Naive thymus-derived CD4-positive, alpha-beta T cell (primary cell): Measurements from ENCODE around the gene KRTAP10-11. TPM values are rescaled to one million over a fixed set of nuclear protein-coding genes. Genes with fewer than 3 reads are reported as not detected.

ENCODE experiments used
- ATAC-seq: fragments of 150-1000 bp; cut with Tn5 transposase; 2 replicates; pipeline ENCODE4 v1.10.0; 2021; ENCODE audit warnings: mild to moderate bottlenecking, moderate library complexity
- CTCF ChIA-PET: fragments of 350-600 bp; sonication (Branson Sonifier 250); formaldehyde crosslinking; loops from one replicate; lab custom pipeline; 2021; ENCODE audit warnings: antibody characterized with exemption; lab: Charles Lee
- POLR2A ChIA-PET: fragments of 350-600 bp; sonication (Branson Sonifier 250); formaldehyde crosslinking; loops from one replicate; lab custom pipeline; 2021; ENCODE audit warnings: antibody characterized with exemption, inconsistent platforms; lab: Charles Lee
- DNase-seq, 9 donors: peaks; one replicate each; pipeline versions ENCODE4 v3.0.0 to v3.0.0-alpha.2; 2020 to 2022; ENCODE audit warnings: mixed read lengths in 1 of 9
- H3K27ac ChIP-seq: one replicate; pipeline ENCODE4 v1.7.0; 2013; ENCODE audit warnings: mild to moderate bottlenecking, low read depth, low read length, moderate library complexity
- H3K27me3 ChIP-seq, 2 donors: one replicate each; pipeline ENCODE4 v1.7.0; 2013; ENCODE audit warnings: low read length in 2 of 2, mild to moderate bottlenecking in 2 of 2, moderate library complexity in 2 of 2; ENCODE audit not compliant: control insufficient read depth in 2 of 2, insufficient read depth in 2 of 2
- H3K36me3 ChIP-seq, 3 experiments: 1 replicate in 2 of 3; 2 replicates in 1 of 3; pipeline ENCODE4 v1.7.0; 2013; ENCODE audit warnings: low read length in 3 of 3, mild to moderate bottlenecking in 3 of 3, moderate library complexity in 1 of 3; ENCODE audit not compliant: insufficient read depth in 3 of 3, control insufficient read depth in 2 of 3
- H3K4me1 ChIP-seq, 2 donors: one replicate each; pipeline ENCODE4 v1.7.0; 2013; ENCODE audit warnings: low read length in 2 of 2, mild to moderate bottlenecking in 2 of 2, moderate library complexity in 1 of 2; ENCODE audit not compliant: control insufficient read depth in 2 of 2, insufficient read depth in 2 of 2
- H3K4me3 ChIP-seq: 2 replicates; pipeline ENCODE4 v1.7.0; 2013; ENCODE audit warnings: mild to moderate bottlenecking, low read length
- H3K9me3 ChIP-seq, 3 experiments: 1 replicate in 2 of 3; 2 replicates in 1 of 3; pipeline ENCODE4 v1.7.0; 2013; ENCODE audit warnings: low read length in 3 of 3; ENCODE audit not compliant: control insufficient read depth in 2 of 3
- H3K27ac Mint-ChIP-seq, 9 donors: one replicate each; pipeline ENCODE4 v1.8.0; 2020 to 2022; ENCODE audit warnings: mixed read lengths in 9 of 9, mild to moderate bottlenecking in 8 of 9, moderate library complexity in 5 of 9, inconsistent platforms in 2 of 9
- H3K27me3 Mint-ChIP-seq, 5 donors: one replicate each; pipeline ENCODE4 v1.8.0; 2021 to 2022; ENCODE audit warnings: mixed read lengths in 5 of 5, mild to moderate bottlenecking in 1 of 5
- H3K36me3 Mint-ChIP-seq, 5 donors: one replicate each; pipeline ENCODE4 v1.8.0; 2020 to 2022; ENCODE audit warnings: mixed read lengths in 5 of 5, mild to moderate bottlenecking in 3 of 5, inconsistent platforms in 1 of 5
- H3K4me1 Mint-ChIP-seq, 7 donors: one replicate each; pipeline ENCODE4 v1.8.0; 2020 to 2022; ENCODE audit warnings: mixed read lengths in 7 of 7, mild to moderate bottlenecking in 3 of 7, inconsistent platforms in 1 of 7
- H3K4me3 Mint-ChIP-seq, 10 donors: one replicate each; pipeline ENCODE4 v1.8.0; 2020 to 2022; ENCODE audit warnings: mild to moderate bottlenecking in 10 of 10, mixed read lengths in 10 of 10, moderate library complexity in 6 of 10, inconsistent platforms in 2 of 10
- H3K9me3 Mint-ChIP-seq, 11 donors: one replicate each; pipeline ENCODE4 v1.8.0; 2020 to 2022; ENCODE audit warnings: mixed read lengths in 11 of 11, mild to moderate bottlenecking in 4 of 11, inconsistent platforms in 1 of 11, moderate library complexity in 1 of 11
- intact Hi-C, 2 donors: fragments of 100-400 bp; cut with micrococcal nuclease; formaldehyde crosslinking; loops; one replicate each; pipeline ENCODE4 v1.15.1; 2023
- polyA plus RNA-seq, 2 donors: library from polyadenylated mRNA; unstranded; fragments of 300-500 nt; fragmentation: Illumina TruSeq; gene quantifications; one replicate each; pipeline ENCODE4 v1.2.3, GENCODE V29; 2021
- total RNA-seq, 6 experiments: library from RNA in 5 of 6; stranded (reverse) in 5 of 6; gene quantifications; 1 replicate in 5 of 6; 2 replicates in 1 of 6; pipeline ENCODE4 v1.2.3 and lab custom pipeline; 2021 to 2026

Gene KRTAP10-11
- total and polyA plus RNA-seq, 7 experiments from 2014 or later, result not detected

DNA sequence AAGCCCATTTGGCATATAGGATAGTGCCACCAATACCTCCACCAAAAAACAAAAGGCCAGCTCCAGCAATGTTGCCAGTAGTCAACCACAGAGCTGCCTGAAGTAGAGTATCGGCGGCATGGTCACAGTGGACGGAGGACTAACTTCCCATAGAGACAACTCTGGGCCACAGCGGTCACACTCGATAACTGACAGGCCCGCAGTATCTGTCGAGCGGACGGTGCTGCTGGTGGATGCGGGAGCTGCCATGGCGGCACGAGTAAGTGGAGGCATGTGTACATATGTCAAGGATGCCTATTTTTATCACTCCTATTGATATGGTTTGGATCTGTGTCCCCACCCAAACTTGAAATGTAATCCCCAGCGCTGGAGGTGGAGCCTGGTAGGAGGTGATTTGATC, 31.7 kb downstream of the KRTAP10-11 start:
- no peak overlapping the region for H3K4me3 Mint-ChIP-seq
- H3K27me3 ChIP-seq, result no peaks in the 10 kb centered on the region
- peaks cover 0 to 47% (median 0%) of the 10 kb centered on the region in 5 donors for H3K27me3 Mint-ChIP-seq
- DNase-seq (no peak), ATAC-seq (no peak)
- POLR2A ChIA-PET, result no interaction called here
- intact Hi-C loops, result loop anchor here in 1 of 2 donors (5.0 kb wide), 1 partner anchor 386 kb away; no protein-coding TSS in a partner anchor
- peaks cover 0 to under 1% (median 0%) of the 10 kb centered on the region in 3 experiments for H3K9me3 ChIP-seq
- peaks cover 0 to 21% (median 9%) of the 10 kb centered on the region in 5 donors for H3K36me3 Mint-ChIP-seq
- H3K4me1 ChIP-seq, result no peaks in the 10 kb centered on the region
- CTCF ChIA-PET, result no interaction called here
- no peak overlapping the region for H3K27ac Mint-ChIP-seq
- H3K4me3 ChIP-seq, result no peak overlapping the region
- H3K36me3 ChIP-seq, result no peaks in the 10 kb centered on the region
- H3K9me3 Mint-ChIP-seq, result peaks cover under 1 to 43% (median 16%) of the 10 kb centered on the region in 11 donors
- peaks cover 0 to 3% (median 0%) of the 10 kb centered on the region in 7 donors for H3K4me1 Mint-ChIP-seq
- H3K27ac ChIP-seq, result no peak overlapping the region

DNA sequence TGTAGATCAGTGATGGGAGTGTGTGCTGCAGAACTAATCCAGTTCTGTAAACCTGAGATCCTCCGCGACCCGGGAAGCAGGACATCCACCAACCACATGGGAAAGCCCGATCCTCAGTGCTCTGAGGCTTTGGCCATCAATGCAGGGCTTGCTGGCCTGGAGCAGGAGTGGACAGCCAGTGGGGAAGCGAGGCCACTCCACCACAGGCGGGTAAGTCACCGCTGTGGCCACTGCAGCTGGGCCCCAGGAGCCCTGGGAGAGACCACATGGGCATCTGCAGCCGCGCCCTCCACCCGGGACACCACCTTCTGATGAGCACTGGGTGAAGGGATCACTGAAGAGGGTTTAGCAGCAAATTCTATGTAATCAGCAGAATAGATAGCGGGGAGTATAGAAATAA, 34.9 kb downstream of the KRTAP10-11 start:
- Mint-ChIP-seq H3K36me3 (peaks cover 0 to 5% (median 0%) of the 10 kb centered on the region in 5 donors), H3K9me3 (peaks cover 0 to 10% (median 0%) of the 10 kb centered on the region in 11 donors), H3K27me3 (peaks cover 4 to 39% (median 5%) of the 10 kb centered on the region in 5 donors), H3K4me1 (peaks cover 0 to 6% (median 0%) of the 10 kb centered on the region in 7 donors), H3K4me3 (no peak overlapping the region), H3K27ac (peak overlapping the region in 2 of 9 donors; percentile 10 to 51)
- H3K4me3 ChIP-seq, result no peak overlapping the region
- H3K36me3 ChIP-seq, result no peaks in the 10 kb centered on the region
- ChIA-PET POLR2A (no interaction called here), CTCF (no interaction called here)
- H3K4me1 ChIP-seq, result no peaks in the 10 kb centered on the region
- no peak overlapping the region for H3K27ac ChIP-seq
- no peaks in the 10 kb centered on the region for H3K9me3 ChIP-seq
- no peak for ATAC-seq
- no peak for DNase-seq
- intact Hi-C loops, result no loop called here
- no peaks in the 10 kb centered on the region for H3K27me3 ChIP-seq

DNA sequence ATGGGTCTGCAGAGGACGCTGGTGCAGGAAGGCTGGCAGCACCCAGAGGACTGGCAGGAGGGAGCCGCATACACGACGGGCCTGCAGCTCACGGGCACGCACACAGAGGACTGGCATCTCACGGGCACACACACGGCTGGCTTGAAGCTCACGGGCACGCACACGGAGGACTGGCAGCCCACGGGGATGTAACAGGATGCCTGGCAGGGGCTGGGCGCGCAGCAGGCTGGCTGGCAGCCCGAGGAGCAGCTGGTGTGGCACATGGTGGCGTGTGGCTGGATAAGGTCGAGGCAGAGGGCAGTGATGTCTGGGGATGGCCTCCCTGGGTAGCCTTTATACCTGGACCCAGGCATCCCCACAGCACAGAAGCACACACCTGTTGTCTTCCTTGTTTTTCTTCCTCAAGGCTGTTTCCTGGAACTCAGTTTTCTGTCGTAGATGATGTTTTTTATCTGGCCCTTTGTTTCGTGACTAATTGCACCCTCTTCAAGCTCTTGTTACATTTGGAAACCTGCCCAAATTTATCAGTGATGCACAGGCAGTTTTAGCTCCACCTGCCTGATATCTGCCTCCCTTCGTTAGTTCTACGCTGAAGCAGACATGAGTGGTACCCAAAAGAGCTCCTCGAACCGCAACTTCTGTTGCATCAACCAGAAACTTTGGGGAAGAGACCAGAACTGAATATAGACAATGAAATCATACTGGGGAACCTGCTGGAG, 35.8 kb downstream of the KRTAP10-11 start, which contains the start of gene KRTAP12-1:
KRTAP12-1 (minus strand) TSS at position 303 of the 719 bp plus-strand sequence; CDS start at position 263, 40 bp downstream.
- POLR2A ChIA-PET, result interaction anchor here (1.2 kb wide), 1 partner anchor 20 kb away, joined by 3 read pairs; no protein-coding TSS in a partner anchor
- Histone ChIP-seq H3K4me1 (no peaks in the 10 kb centered on the region), H3K36me3 (no peaks in the 10 kb centered on the region), H3K9me3 (no peaks in the 10 kb centered on the region), H3K27ac (no peak within 1 kb of the TSS), H3K4me3 (no peak within 1 kb of the TSS), H3K27me3 (no peaks in the 10 kb centered on the region)
- peaks cover 0 to 6% (median 0%) of the 10 kb centered on the region in 11 donors for H3K9me3 Mint-ChIP-seq
- peaks cover 0 to 10% (median 4%) of the 10 kb centered on the region in 7 donors for H3K4me1 Mint-ChIP-seq
- H3K27me3 Mint-ChIP-seq, result peaks cover 4 to 38% (median 8%) of the 10 kb centered on the region in 5 donors
- intact Hi-C loops, result no loop called here
- H3K4me3 Mint-ChIP-seq, result no peak within 1 kb of the TSS
- CTCF ChIA-PET, result no interaction called here
- H3K27ac Mint-ChIP-seq, result peak within 1 kb of the TSS in 2 of 9 donors; percentile 10 to 51
- ATAC-seq (no peak), DNase-seq (no peak)
- no peaks in the 10 kb centered on the region for H3K36me3 Mint-ChIP-seq

DNA sequence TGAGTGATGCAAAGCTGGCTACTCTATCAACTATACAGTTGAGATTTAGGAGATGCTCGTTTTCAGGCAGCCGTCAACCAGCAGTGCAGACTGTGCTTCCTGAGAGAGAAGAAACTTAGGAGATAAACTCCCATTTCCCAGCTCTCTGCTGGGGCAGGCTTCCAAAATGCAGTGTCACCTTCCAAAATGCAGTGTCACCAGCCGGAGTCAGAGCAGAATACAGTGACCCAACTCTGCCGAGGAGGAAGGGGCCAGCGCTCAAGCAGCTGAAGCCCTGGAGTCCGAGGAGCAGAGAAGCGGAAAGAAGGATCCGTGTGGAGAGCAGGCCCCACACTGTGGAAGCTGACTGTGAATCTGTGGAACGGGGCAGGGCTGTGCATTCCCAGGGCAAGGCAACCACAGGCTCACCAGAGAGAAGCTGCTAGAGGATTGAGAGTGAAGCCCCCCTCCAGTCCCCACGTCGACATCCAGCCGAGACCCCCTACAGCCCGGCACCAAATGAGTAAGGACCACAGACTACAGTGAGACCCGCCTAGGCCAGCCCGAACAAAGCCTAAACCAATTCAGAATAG, 36.5 kb downstream of the KRTAP10-11 start:
- no peak overlapping the region for H3K27ac Mint-ChIP-seq
- Histone ChIP-seq H3K27me3 (no peaks in the 10 kb centered on the region), H3K4me1 (no peaks in the 10 kb centered on the region), H3K4me3 (no peak overlapping the region), H3K9me3 (no peaks in the 10 kb centered on the region), H3K27ac (no peak overlapping the region), H3K36me3 (no peaks in the 10 kb centered on the region)
- intact Hi-C loops, result no loop called here
- peaks cover 0 to 10% (median 4%) of the 10 kb centered on the region in 7 donors for H3K4me1 Mint-ChIP-seq
- DNase-seq, result no peak
- CTCF ChIA-PET, result no interaction called here
- peaks cover 0 to 6% (median 0%) of the 10 kb centered on the region in 11 donors for H3K9me3 Mint-ChIP-seq
- POLR2A ChIA-PET, result interaction anchor here (1.2 kb wide), 1 partner anchor 21 kb away, joined by 3 read pairs; no protein-coding TSS in a partner anchor
- H3K4me3 Mint-ChIP-seq, result no peak overlapping the region
- peaks cover 4 to 36% (median 8%) of the 10 kb centered on the region in 5 donors for H3K27me3 Mint-ChIP-seq
- no peaks in the 10 kb centered on the region for H3K36me3 Mint-ChIP-seq
- ATAC-seq, result no peak

DNA sequence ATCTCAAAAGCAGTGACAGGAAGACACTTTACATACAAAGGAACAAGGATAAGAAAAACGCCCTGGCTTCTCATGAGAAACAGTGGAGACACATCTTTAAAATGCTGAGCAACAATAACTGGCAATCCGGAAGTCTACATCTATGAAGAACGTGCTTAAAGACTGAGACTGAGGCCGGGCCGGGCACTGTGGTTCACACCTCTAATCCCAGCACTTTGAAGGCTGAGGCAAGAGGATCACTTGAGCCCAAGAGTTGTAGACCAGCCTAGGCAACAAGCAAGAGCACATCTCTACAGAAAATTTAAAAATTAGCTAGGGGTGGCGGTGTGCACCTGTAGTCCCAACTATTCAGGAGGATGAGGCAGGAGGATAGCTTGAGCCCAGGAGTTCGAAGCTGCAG, 37.9 kb downstream of the KRTAP10-11 start:
- Mint-ChIP-seq H3K9me3 (peaks cover 0 to 6% (median 0%) of the 10 kb centered on the region in 11 donors), H3K4me1 (peaks cover 0 to 10% (median 4%) of the 10 kb centered on the region in 7 donors), H3K4me3 (no peak overlapping the region), H3K36me3 (no peaks in the 10 kb centered on the region), H3K27ac (no peak overlapping the region), H3K27me3 (peaks cover 4 to 38% (median 8%) of the 10 kb centered on the region in 5 donors)
- Histone ChIP-seq H3K4me3 (no peak overlapping the region), H3K27ac (no peak overlapping the region), H3K36me3 (no peaks in the 10 kb centered on the region), H3K27me3 (no peaks in the 10 kb centered on the region), H3K4me1 (no peaks in the 10 kb centered on the region), H3K9me3 (no peaks in the 10 kb centered on the region)
- no peak for DNase-seq
- ChIA-PET CTCF (no interaction called here), POLR2A (no interaction called here)
- no peak for ATAC-seq
- intact Hi-C loops, result no loop called here

DNA sequence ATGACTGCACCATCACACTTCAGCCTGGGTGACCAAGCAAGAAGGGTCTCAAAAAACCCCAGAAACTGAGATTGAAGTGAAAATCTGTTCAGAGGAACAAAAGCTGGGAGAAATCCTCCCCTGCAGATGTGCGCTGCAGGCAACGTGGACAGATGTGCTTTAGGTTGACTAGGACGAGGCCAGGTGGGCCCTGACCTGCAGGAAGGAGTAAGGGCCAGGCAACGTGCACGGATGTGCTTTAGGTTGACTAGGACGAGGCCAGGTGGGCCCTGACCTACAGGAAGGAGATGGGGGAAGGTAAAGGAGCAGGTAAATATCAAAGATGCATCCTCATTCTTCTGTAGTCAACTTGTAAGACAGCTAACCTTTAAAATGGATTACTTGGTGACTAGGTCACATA, 38.3 kb downstream of the KRTAP10-11 start:
- no peaks in the 10 kb centered on the region for H3K4me1 ChIP-seq
- Mint-ChIP-seq H3K27ac (no peak overlapping the region), H3K9me3 (peaks cover 0 to 5% (median 0%) of the 10 kb centered on the region in 11 donors), H3K4me1 (peaks cover 0 to 10% (median 4%) of the 10 kb centered on the region in 7 donors), H3K27me3 (peaks cover 4 to 37% (median 8%) of the 10 kb centered on the region in 5 donors), H3K4me3 (no peak overlapping the region), H3K36me3 (no peaks in the 10 kb centered on the region)
- H3K4me3 ChIP-seq, result no peak overlapping the region
- no peaks in the 10 kb centered on the region for H3K36me3 ChIP-seq
- DNase-seq, result no peak
- intact Hi-C loops, result no loop called here
- CTCF ChIA-PET, result no interaction called here
- no peak overlapping the region for H3K27ac ChIP-seq
- POLR2A ChIA-PET, result no interaction called here
- no peak for ATAC-seq
- no peaks in the 10 kb centered on the region for H3K27me3 ChIP-seq
- no peaks in the 10 kb centered on the region for H3K9me3 ChIP-seq
